ENCODE results near the gene ADGRL2.

Gene ADGRL2

GRCh38 chr1:81820765-81821164, 20.0 kb downstream of the ADGRL2 start:
- no peaks in the 10 kb centered on the region for H3K4me1 Mint-ChIP-seq (ENCODE audit: low read depth)
- intact Hi-C loops (cut with micrococcal nuclease): no loop called here
- no peak overlapping the region for H3K4me3 Mint-ChIP-seq
- H3K27me3 Mint-ChIP-seq: no peaks in the 10 kb centered on the region
- no peaks in the 10 kb centered on the region for H3K36me3 Mint-ChIP-seq (ENCODE audit: low read depth)
- H3K9me3 Mint-ChIP-seq: no peaks in the 10 kb centered on the region
- no peak overlapping the region for H3K27ac Mint-ChIP-seq

- Mint-ChIP-seq H3K27ac (no peak overlapping the region), H3K9me3 (no peaks in the 10 kb centered on the region), H3K4me3 (no peak overlapping the region), H3K4me1 (ENCODE audit: low read depth) (no peaks in the 10 kb centered on the region), H3K36me3 (ENCODE audit: low read depth) (no peaks in the 10 kb centered on the region), H3K27me3 (no peaks in the 10 kb centered on the region)
- intact Hi-C loops (cut with micrococcal nuclease): no loop called here
Observed at GRCh38 chr1:81823082-81823481, 22.3 kb downstream of the ADGRL2 start.

- no peaks in the 10 kb centered on the region for H3K36me3 Mint-ChIP-seq (ENCODE audit: low read depth)
- H3K27me3 Mint-ChIP-seq: no peaks in the 10 kb centered on the region
- H3K9me3 Mint-ChIP-seq: no peaks in the 10 kb centered on the region
- intact Hi-C loops (cut with micrococcal nuclease): no loop called here
- H3K4me3 Mint-ChIP-seq: no peak overlapping the region
- no peak overlapping the region for H3K27ac Mint-ChIP-seq
- H3K4me1 Mint-ChIP-seq (ENCODE audit: low read depth): no peaks in the 10 kb centered on the region
Observed at GRCh38 chr1:81824759-81825158, 24.0 kb downstream of the ADGRL2 start.

GRCh38 chr1:81827942-81828341, 27.2 kb downstream of the ADGRL2 start:
- Mint-ChIP-seq H3K36me3 (ENCODE audit: low read depth) (no peaks in the 10 kb centered on the region), H3K27ac (no peak overlapping the region), H3K4me1 (ENCODE audit: low read depth) (no peaks in the 10 kb centered on the region), H3K9me3 (no peaks in the 10 kb centered on the region), H3K4me3 (no peak overlapping the region), H3K27me3 (no peaks in the 10 kb centered on the region)
- intact Hi-C loops (cut with micrococcal nuclease): no loop called here

GRCh38 chr1:81832573-81832972, 31.8 kb downstream of the ADGRL2 start:
- Mint-ChIP-seq H3K4me1 (ENCODE audit: low read depth) (no peaks in the 10 kb centered on the region), H3K9me3 (no peaks in the 10 kb centered on the region), H3K27me3 (no peaks in the 10 kb centered on the region), H3K27ac (no peak overlapping the region), H3K4me3 (no peak overlapping the region), H3K36me3 (ENCODE audit: low read depth) (no peaks in the 10 kb centered on the region)
- intact Hi-C loops (cut with micrococcal nuclease): no loop called here

- H3K36me3 Mint-ChIP-seq (ENCODE audit: low read depth): no peaks in the 10 kb centered on the region
- intact Hi-C loops (cut with micrococcal nuclease): no loop called here
- no peak overlapping the region for H3K27ac Mint-ChIP-seq
- no peaks in the 10 kb centered on the region for H3K4me1 Mint-ChIP-seq (ENCODE audit: low read depth)
- H3K4me3 Mint-ChIP-seq: no peak overlapping the region
- no peaks in the 10 kb centered on the region for H3K9me3 Mint-ChIP-seq
- H3K27me3 Mint-ChIP-seq: no peaks in the 10 kb centered on the region
Observed at GRCh38 chr1:81833722-81834121, 33.0 kb downstream of the ADGRL2 start.

- intact Hi-C loops (cut with micrococcal nuclease): no loop called here
- Mint-ChIP-seq H3K36me3 (ENCODE audit: low read depth) (no peaks in the 10 kb centered on the region), H3K27me3 (no peaks in the 10 kb centered on the region), H3K4me1 (ENCODE audit: low read depth) (no peaks in the 10 kb centered on the region), H3K4me3 (no peak overlapping the region), H3K27ac (no peak overlapping the region), H3K9me3 (no peaks in the 10 kb centered on the region)
Observed at GRCh38 chr1:81834268-81834667, 33.5 kb downstream of the ADGRL2 start.

- H3K27me3 Mint-ChIP-seq: no peaks in the 10 kb centered on the region
- intact Hi-C loops (cut with micrococcal nuclease): no loop called here
- H3K36me3 Mint-ChIP-seq (ENCODE audit: low read depth): no peaks in the 10 kb centered on the region
Observed at GRCh38 chr1:81834921-81835698, 34.4 kb downstream of the ADGRL2 start.

GRCh38 chr1:81836007-81836626, 35.4 kb downstream of the ADGRL2 start:
- H3K9me3 Mint-ChIP-seq: no peaks in the 10 kb centered on the region
- intact Hi-C loops (cut with micrococcal nuclease): no loop called here
- H3K36me3 Mint-ChIP-seq (ENCODE audit: low read depth): no peaks in the 10 kb centered on the region
- no peak overlapping the region for H3K27ac Mint-ChIP-seq
- no peaks in the 10 kb centered on the region for H3K4me1 Mint-ChIP-seq (ENCODE audit: low read depth)
- H3K4me3 Mint-ChIP-seq: no peak overlapping the region
- no peaks in the 10 kb centered on the region for H3K27me3 Mint-ChIP-seq

More at GRCh38 chr1:81834921-81835698, 34.4 kb downstream of the ADGRL2 start:
- Mint-ChIP-seq H3K9me3 (no peaks in the 10 kb centered on the region), H3K4me1 (ENCODE audit: low read depth) (no peaks in the 10 kb centered on the region), H3K27ac (no peak overlapping the region), H3K4me3 (no peak overlapping the region)

GRCh38 chr1:81838600-81839218, 38.0 kb downstream of the ADGRL2 start:
- H3K27ac Mint-ChIP-seq: no peak overlapping the region
- no peak overlapping the region for H3K4me3 Mint-ChIP-seq
- H3K36me3 Mint-ChIP-seq (ENCODE audit: low read depth): no peaks in the 10 kb centered on the region
- no peaks in the 10 kb centered on the region for H3K4me1 Mint-ChIP-seq (ENCODE audit: low read depth)
- H3K9me3 Mint-ChIP-seq: no peaks in the 10 kb centered on the region
- H3K27me3 Mint-ChIP-seq: no peaks in the 10 kb centered on the region
- intact Hi-C loops (cut with micrococcal nuclease): no loop called here

- Mint-ChIP-seq H3K27ac (no peak overlapping the region), H3K9me3 (no peaks in the 10 kb centered on the region), H3K27me3 (no peaks in the 10 kb centered on the region), H3K4me1 (ENCODE audit: low read depth) (no peaks in the 10 kb centered on the region), H3K36me3 (ENCODE audit: low read depth) (no peaks in the 10 kb centered on the region), H3K4me3 (no peak overlapping the region)
- intact Hi-C loops (cut with micrococcal nuclease): no loop called here
Observed at GRCh38 chr1:81840805-81841204, 40.1 kb downstream of the ADGRL2 start.

GRCh38 chr1:81841795-81842194, 41.1 kb downstream of the ADGRL2 start:
- no peaks in the 10 kb centered on the region for H3K36me3 Mint-ChIP-seq (ENCODE audit: low read depth)
- H3K4me3 Mint-ChIP-seq: no peak overlapping the region
- H3K9me3 Mint-ChIP-seq: no peaks in the 10 kb centered on the region
- H3K27ac Mint-ChIP-seq: no peak overlapping the region
- no peaks in the 10 kb centered on the region for H3K4me1 Mint-ChIP-seq (ENCODE audit: low read depth)
- H3K27me3 Mint-ChIP-seq: no peaks in the 10 kb centered on the region
- intact Hi-C loops (cut with micrococcal nuclease): no loop called here

GRCh38 chr1:81844477-81844876, 43.7 kb downstream of the ADGRL2 start:
- Mint-ChIP-seq H3K4me1 (ENCODE audit: low read depth) (no peaks in the 10 kb centered on the region), H3K36me3 (ENCODE audit: low read depth) (no peaks in the 10 kb centered on the region), H3K4me3 (no peak overlapping the region), H3K27me3 (no peaks in the 10 kb centered on the region), H3K27ac (no peak overlapping the region), H3K9me3 (no peaks in the 10 kb centered on the region)
- intact Hi-C loops (cut with micrococcal nuclease): no loop called here

- no peak overlapping the region for H3K4me3 Mint-ChIP-seq
Observed at GRCh38 chr1:81846630-81847029, 45.9 kb downstream of the ADGRL2 start.

More at GRCh38 chr1:81846630-81847029, 45.9 kb downstream of the ADGRL2 start:
- H3K4me1 Mint-ChIP-seq (ENCODE audit: low read depth): no peaks in the 10 kb centered on the region
- intact Hi-C loops (cut with micrococcal nuclease): no loop called here
- H3K36me3 Mint-ChIP-seq (ENCODE audit: low read depth): no peaks in the 10 kb centered on the region
- no peaks in the 10 kb centered on the region for H3K9me3 Mint-ChIP-seq
- H3K27me3 Mint-ChIP-seq: no peaks in the 10 kb centered on the region
- no peak overlapping the region for H3K27ac Mint-ChIP-seq
